K562 (cell line): Measurements from ENCODE around the gene NFIC. TPM values are rescaled to one million over a fixed set of nuclear protein-coding genes. Genes with fewer than 3 reads are reported as not detected.
A peak's percentile ranks its signal among the peaks of the same experiment; 100 is the strongest.

Source experiments
- ATAC-seq: fragments of 200-7000 bp; cut with Tn5 transposase; 3 replicates; pipeline ENCODE4 v1.9.1; 2020; ENCODE audit warnings: moderate library complexity
- BruUV-seq: library from RNA; stranded (reverse); fragments of 400-500 nt; replicated peaks from 2 replicates; lab custom pipeline; 2021; lab: Mats Ljungman, UMichigan
- CTCF ChIA-PET: fragments of 300-600 bp; formaldehyde crosslinking; extraction: SDS; loops from one replicate; lab custom pipeline; 2021; ENCODE audit warnings: low intra/inter-chr PET ratio; lab: Yijun Ruan, JAX
- POLR2A ChIA-PET: fragments of 300-600, 350-650 bp; sonication (Branson Sonifier 250); formaldehyde crosslinking; extraction: SDS; loops from one replicate; lab custom pipeline; 2021; ENCODE audit warnings: antibody characterized with exemption, inconsistent platforms; lab: Yijun Ruan, JAX
- DNase-seq, 4 experiments: peaks; one replicate each; pipeline versions ENCODE4 v3.0.0 to v3.0.0-alpha.2; 2011 to 2018; ENCODE audit warnings: low spot score in 3 of 4, mixed read lengths in 3 of 4; ENCODE audit errors: extremely low read depth in 1 of 4
- FAIRE-seq: peaks from 2 replicates; lab custom pipeline; 2011; peaks lifted over from hg19 to GRCh38; lab: Jason Lieb, UNC
- H2AFZ ChIP-seq: 2 replicates; pipeline ENCODE4 v1.6.0; 2011; ENCODE audit warnings: low read depth, low read length, control low read depth, inconsistent platforms
- H3K27ac ChIP-seq: fragments of 200-600 bp; 3 replicates; pipeline ENCODE4 v1.8.0; 2011; ENCODE audit warnings: low read depth, mild to moderate bottlenecking, control low read depth, inconsistent platforms, low read length, moderate library complexity, mixed read lengths; ENCODE audit errors: extremely low read depth
- H3K27me3 ChIP-seq, 2 experiments: fragments of 300-600 bp in 1 of 2; 2 replicates in 1 of 2; 3 replicates in 1 of 2; pipeline versions ENCODE4 v1.6.0 to v1.8.0; 2011; ENCODE audit warnings: inconsistent platforms in 2 of 2, low read length in 2 of 2, mild to moderate bottlenecking in 1 of 2, mixed read lengths in 1 of 2, moderate library complexity in 1 of 2; ENCODE audit not compliant: control insufficient read depth in 2 of 2, insufficient read depth in 2 of 2
- H3K36me3 ChIP-seq: fragments of 300-600 bp; 3 replicates; pipeline ENCODE4 v1.8.0; 2011; ENCODE audit warnings: mild to moderate bottlenecking, low read length, inconsistent platforms; ENCODE audit not compliant: control insufficient read depth, insufficient read depth
- H3K4me1 ChIP-seq, 2 experiments: fragments of 200-600 bp in 1 of 2; replicated peaks in 1 of 2; 2 replicates in 1 of 2; 3 replicates in 1 of 2; pipeline versions ENCODE4 v1.5.1 to v1.8.0; 2011; ENCODE audit warnings: inconsistent platforms in 2 of 2, low read length in 2 of 2, mild to moderate bottlenecking in 1 of 2, mixed read lengths in 1 of 2, moderate library complexity in 1 of 2; ENCODE audit not compliant: control insufficient read depth in 2 of 2, insufficient read depth in 2 of 2
- H3K4me2 ChIP-seq: 2 replicates; pipeline ENCODE4 v1.6.1; 2011; ENCODE audit warnings: low read length, control low read depth, inconsistent platforms, mixed read lengths; ENCODE audit not compliant: insufficient read depth
- H3K4me3 ChIP-seq: fragments of 200-600 bp; sonication (generic), shearing (Covaris generic); 2 replicates; pipeline ENCODE4 v1.5.1; 2016; ENCODE audit warnings: control low read depth, inconsistent platforms
- H3K79me2 ChIP-seq: fragments of 200-600 bp; 3 replicates; pipeline ENCODE4 v1.8.0; 2011; ENCODE audit warnings: low read length, inconsistent platforms; ENCODE audit not compliant: control insufficient read depth, insufficient read depth
- H3K9ac ChIP-seq, 2 experiments: 2 replicates each; pipeline versions ENCODE4 v1.6.0 to v1.6.1; 2011; ENCODE audit warnings: low read depth in 2 of 2, low read length in 2 of 2, control low read depth in 1 of 2, inconsistent platforms in 1 of 2, mild to moderate bottlenecking in 1 of 2, mixed read lengths in 1 of 2; ENCODE audit not compliant: insufficient read depth in 1 of 2
- H3K9me1 ChIP-seq: one replicate; pipeline ENCODE4 v1.6.0; 2011; ENCODE audit warnings: inconsistent platforms, mild to moderate bottlenecking, low read length, moderate library complexity; ENCODE audit not compliant: control insufficient read depth, insufficient read depth
- H3K9me3 ChIP-seq: replicated peaks from 2 replicates; pipeline ENCODE4 v1.5.1; 2011; ENCODE audit warnings: low read depth, low read length, inconsistent platforms; ENCODE audit not compliant: control insufficient read depth, insufficient read depth
- H4K20me1 ChIP-seq: replicated peaks from 2 replicates; pipeline ENCODE4 v1.6.1; 2011; ENCODE audit warnings: low read length, inconsistent platforms, mixed read lengths; ENCODE audit not compliant: control insufficient read depth, insufficient read depth
- BCOR ChIP-seq: fragments of 450-650 bp; IDR thresholded peaks from 2 replicates; pipeline ENCODE4 v1.6.1; 2016
- BRD9 ChIP-seq: fragments of 450-650 bp; IDR thresholded peaks from 2 replicates; pipeline ENCODE4 v1.6.1; 2018; ENCODE audit warnings: low read depth; ENCODE audit not compliant: partially characterized antibody
- CREM ChIP-seq: IDR thresholded peaks from 2 replicates; pipeline ENCODE4 v1.6.1; 2014; ENCODE audit warnings: antibody characterized with exemption, low read depth
- FOXK2 ChIP-seq, 2 experiments: fragments of 450-650 bp; IDR thresholded peaks in 1 of 2; conservative IDR thresholded peaks in 1 of 2; 2 replicates each; pipeline ENCODE4 v1.6.1; 2016; ENCODE audit warnings: low read depth in 2 of 2, mild to moderate bottlenecking in 1 of 2
- HDAC6 ChIP-seq: IDR thresholded peaks from 2 replicates; pipeline ENCODE4 v1.6.1; 2012; ENCODE audit warnings: low read depth, mild to moderate bottlenecking, control low read depth, inconsistent platforms, low read length, moderate library complexity
- KLF16 ChIP-seq: IDR thresholded peaks from 2 replicates; pipeline ENCODE4 v1.6.1; 2016; ENCODE audit warnings: antibody characterized with exemption
- NR1H2 ChIP-seq: sonication (generic); formaldehyde crosslinking; IDR thresholded peaks from 2 replicates; pipeline ENCODE4 v1.4.0; 2020; ENCODE audit warnings: mild to moderate bottlenecking, missing genetic modification reagents
- OTX1 ChIP-seq: fragments of 450-650 bp; formaldehyde crosslinking; IDR thresholded peaks from 2 replicates; pipeline ENCODE4 v1.4.0; 2022; ENCODE audit warnings: mild to moderate bottlenecking
- SIN3B ChIP-seq: fragments of 450-650 bp; IDR thresholded peaks from 2 replicates; pipeline ENCODE4 v1.6.1; 2017; ENCODE audit warnings: low read depth, mild to moderate bottlenecking, moderate library complexity
- WGBS: fragments of 100-300 bp; shearing (Covaris generic); methylation state at CpG from one replicate; pipeline ENCODE4 v1.1.6; 2016; ENCODE audit warnings: low coverage, mixed read lengths; ENCODE audit not compliant: insufficient coverage; ENCODE audit errors: missing lambda C conversion rate; 5-methylcytosine and 5-hydroxymethylcytosine counted together
- in situ Hi-C: fragments of 300-500 bp; cut with MboI; formaldehyde crosslinking; loops from 4 replicates; pipeline ENCODE4 v1.15.0; 2018; ENCODE audit warnings: inconsistent platforms, mixed read lengths
- intact Hi-C: fragments of 100-400 bp; cut with micrococcal nuclease; formaldehyde crosslinking; loops from 2 replicates; pipeline ENCODE4 v1.14.2; 2022
- polyA plus RNA-seq, 8 experiments: library from polyadenylated mRNA; depleted of rRNA in 4 of 8; stranded (reverse) in 5 of 8; unstranded in 3 of 8; fragments of >200 nt; fragmentation: Nextera tagmentation in 2 of 8; fragmentation: Illumina TruSeq in 1 of 8; extraction: Ambion mirVana in 2 of 8; extraction: Trizol in 1 of 8; gene quantifications; 2 replicates each; pipeline versions ENCODE4 v1.2.1 to v1.2.3, GENCODE V29; 2011 to 2014; ENCODE audit warnings: inconsistent platforms in 1 of 8, missing spikeins in 1 of 8
- total RNA-seq, 7 experiments: library from RNA; depleted of rRNA in 6 of 7; stranded (reverse); fragments of >200 nt in 6 of 7; fragmentation: Illumina TruSeq in 2 of 7; extraction: Trizol in 2 of 7; gene quantifications; 2 replicates each; pipeline versions ENCODE4 v1.2.1 to v1.2.3, GENCODE V29; 2011 to 2021; ENCODE audit warnings: low replicate concordance in 1 of 7
- TF ChIP-seq, protein P1 (sequence below), 2 experiments: IDR thresholded peaks; 2 replicates each; pipeline ENCODE4 v1.6.1; 2011; ENCODE audit warnings: borderline replicate concordance in 1 of 2, control low read depth in 1 of 2, low read depth in 1 of 2, low read length in 1 of 2, mild to moderate bottlenecking in 1 of 2, mixed read lengths in 1 of 2, moderate library complexity in 1 of 2; ENCODE audit not compliant: insufficient read depth in 1 of 2, insufficient read length in 1 of 2, poor library complexity in 1 of 2, severe bottlenecking in 1 of 2; ENCODE audit errors: extremely low read depth in 1 of 2
- TF ChIP-seq, protein P2 (sequence below): fragments of 150-350 bp; IDR thresholded peaks from 2 replicates; pipeline ENCODE4 v1.6.1; 2014; ENCODE audit warnings: low read depth, mild to moderate bottlenecking, low read length, borderline replicate concordance
- TF ChIP-seq, protein P3 (sequence below): sonication (generic); formaldehyde crosslinking; IDR thresholded peaks from 2 replicates; pipeline ENCODE4 v1.9.0; 2022; ENCODE audit warnings: mild to moderate bottlenecking, missing genetic modification reagents
- TF ChIP-seq, protein P4 (sequence below): fragments of 450-650 bp; formaldehyde crosslinking; conservative IDR thresholded peaks from 2 replicates; pipeline ENCODE4 v1.4.0; 2022; ENCODE audit warnings: mild to moderate bottlenecking, missing genetic modification characterization

The NFIC gene
- total and polyA plus RNA-seq, 9 of the 15 experiments (the other 6 are each of a cell fraction or from before 2014, with no cell fraction given) = 0.71 to 62.1 (median 6.9) TPM

DNA sequence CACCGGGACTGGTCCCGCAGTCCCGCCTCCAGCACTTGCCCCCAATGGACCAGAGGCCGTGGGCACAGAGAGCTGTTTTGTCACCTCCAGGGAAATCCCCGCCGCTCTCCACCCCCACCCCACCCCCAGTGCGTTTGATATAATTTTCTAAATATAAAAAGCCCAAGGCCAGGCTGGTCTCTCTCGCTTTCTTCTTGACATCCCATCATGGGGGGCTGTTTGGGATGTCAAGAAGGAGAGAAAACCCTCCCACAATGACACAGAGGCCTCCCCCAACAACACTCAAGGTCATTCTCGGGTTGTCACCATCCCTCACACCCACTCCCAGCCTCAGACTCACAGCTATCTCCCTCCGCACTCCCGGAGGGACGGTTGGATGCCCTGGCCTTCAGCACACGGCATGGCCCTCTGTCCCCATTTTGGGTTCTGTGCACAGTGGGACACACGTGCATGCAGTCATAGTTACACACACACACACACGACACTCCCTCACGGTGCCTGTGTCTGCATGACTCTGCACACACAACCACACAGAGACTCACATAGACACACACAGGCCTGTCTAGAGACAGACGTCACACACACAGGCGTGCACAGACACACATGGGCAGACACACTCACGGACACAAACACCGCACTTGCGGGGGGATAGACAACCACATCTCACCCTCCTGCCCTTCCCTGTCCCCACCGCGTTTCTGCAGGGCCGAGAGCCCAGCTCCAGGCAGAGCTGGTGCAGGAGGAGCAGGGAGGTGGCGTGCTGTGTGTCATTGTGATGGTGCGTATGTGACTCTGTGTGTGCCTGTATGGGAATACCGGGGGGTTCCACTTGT is 4.8 kb upstream of the NFIC start:
- DNase-seq (peak in 2 of 4 experiments; percentile 59 to 75), ATAC-seq (no peak; the same call in 2 of the 3 replicates), FAIRE-seq (peak; percentile 90)
- Histone ChIP-seq H3K9me1 (no peaks in the 10 kb centered on the region), H3K36me3 (peaks cover 21% of the 10 kb centered on the region; the same call in 2 of the 3 replicates), H3K27me3 (no peaks in the 10 kb centered on the region), H3K9me3 (no peaks in the 10 kb centered on the region), H4K20me1 (peaks cover 16% of the 10 kb centered on the region), H3K4me3 (peak overlapping the region; percentile 73), H3K4me2 (peak overlapping the region; percentile 90), H3K9ac (peak overlapping the region; percentile 82 to 98), H2AFZ (no peak overlapping the region), H3K27ac (peak overlapping the region; percentile 91), H3K4me1 (peaks cover 50 to 63% of the 10 kb centered on the region in 2 experiments), H3K79me2 (peaks cover 70% of the 10 kb centered on the region)
- WGBS = 11% methylated on average over 26 of the region's 27 CpGs
- in situ Hi-C loops = no loop called here
- no TSS peak for BruUV-seq
- CTCF ChIA-PET = no interaction called here
- POLR2A ChIA-PET = interaction anchor here (0.6 to 1.0 kb wide), 3 partner anchors 30 to 225 kb away, joined by 3 read pairs; no protein-coding TSS in a partner anchor
- intact Hi-C loops = no loop called here
- TF ChIP-seq, protein P1, sequence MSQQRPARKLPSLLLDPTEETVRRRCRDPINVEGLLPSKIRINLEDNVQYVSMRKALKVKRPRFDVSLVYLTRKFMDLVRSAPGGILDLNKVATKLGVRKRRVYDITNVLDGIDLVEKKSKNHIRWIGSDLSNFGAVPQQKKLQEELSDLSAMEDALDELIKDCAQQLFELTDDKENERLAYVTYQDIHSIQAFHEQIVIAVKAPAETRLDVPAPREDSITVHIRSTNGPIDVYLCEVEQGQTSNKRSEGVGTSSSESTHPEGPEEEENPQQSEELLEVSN (IDR thresholded peaks at IDR 0.05; ENCODE audit: borderline replicate concordance in 1 of 2, extremely low read depth in 1 of 2, insufficient read depth in 1 of 2, insufficient read length in 1 of 2, low read depth in 1 of 2, low read length in 1 of 2, poor library complexity in 1 of 2, severe bottlenecking in 1 of 2) = peak in 1 of 2 experiments; percentile 18
- TF ChIP-seq, protein P2, sequence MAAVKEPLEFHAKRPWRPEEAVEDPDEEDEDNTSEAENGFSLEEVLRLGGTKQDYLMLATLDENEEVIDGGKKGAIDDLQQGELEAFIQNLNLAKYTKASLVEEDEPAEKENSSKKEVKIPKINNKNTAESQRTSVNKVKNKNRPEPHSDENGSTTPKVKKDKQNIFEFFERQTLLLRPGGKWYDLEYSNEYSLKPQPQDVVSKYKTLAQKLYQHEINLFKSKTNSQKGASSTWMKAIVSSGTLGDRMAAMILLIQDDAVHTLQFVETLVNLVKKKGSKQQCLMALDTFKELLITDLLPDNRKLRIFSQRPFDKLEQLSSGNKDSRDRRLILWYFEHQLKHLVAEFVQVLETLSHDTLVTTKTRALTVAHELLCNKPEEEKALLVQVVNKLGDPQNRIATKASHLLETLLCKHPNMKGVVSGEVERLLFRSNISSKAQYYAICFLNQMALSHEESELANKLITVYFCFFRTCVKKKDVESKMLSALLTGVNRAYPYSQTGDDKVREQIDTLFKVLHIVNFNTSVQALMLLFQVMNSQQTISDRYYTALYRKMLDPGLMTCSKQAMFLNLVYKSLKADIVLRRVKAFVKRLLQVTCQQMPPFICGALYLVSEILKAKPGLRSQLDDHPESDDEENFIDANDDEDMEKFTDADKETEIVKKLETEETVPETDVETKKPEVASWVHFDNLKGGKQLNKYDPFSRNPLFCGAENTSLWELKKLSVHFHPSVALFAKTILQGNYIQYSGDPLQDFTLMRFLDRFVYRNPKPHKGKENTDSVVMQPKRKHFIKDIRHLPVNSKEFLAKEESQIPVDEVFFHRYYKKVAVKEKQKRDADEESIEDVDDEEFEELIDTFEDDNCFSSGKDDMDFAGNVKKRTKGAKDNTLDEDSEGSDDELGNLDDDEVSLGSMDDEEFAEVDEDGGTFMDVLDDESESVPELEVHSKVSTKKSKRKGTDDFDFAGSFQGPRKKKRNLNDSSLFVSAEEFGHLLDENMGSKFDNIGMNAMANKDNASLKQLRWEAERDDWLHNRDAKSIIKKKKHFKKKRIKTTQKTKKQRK = no peak
- TF ChIP-seq NR1H2 (CRISPR knock-in tag) (no peak), OTX1 (CRISPR knock-in tag) (no peak), SIN3B (peak; percentile 13; the same call in 1 of the 2 replicates), KLF16 (no peak), BRD9 (peak; percentile 31), HDAC6 (no peak), FOXK2 (conservative IDR thresholded peaks at IDR 0.05 in 1 of 2, IDR thresholded peaks at IDR 0.05 in 1 of 2; ENCODE audit: low read depth in 2 of 2) (no peak), CREM (no peak; the same call in 1 of the 2 replicates), BCOR (0 out of 2 replicates have a peak, but pooled peaks have one; percentile 23)
- TF ChIP-seq, protein P3, sequence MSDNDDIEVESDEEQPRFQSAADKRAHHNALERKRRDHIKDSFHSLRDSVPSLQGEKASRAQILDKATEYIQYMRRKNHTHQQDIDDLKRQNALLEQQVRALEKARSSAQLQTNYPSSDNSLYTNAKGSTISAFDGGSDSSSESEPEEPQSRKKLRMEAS = peak; percentile 53; the same call in 1 of the 2 replicates
- TF ChIP-seq, protein P4, sequence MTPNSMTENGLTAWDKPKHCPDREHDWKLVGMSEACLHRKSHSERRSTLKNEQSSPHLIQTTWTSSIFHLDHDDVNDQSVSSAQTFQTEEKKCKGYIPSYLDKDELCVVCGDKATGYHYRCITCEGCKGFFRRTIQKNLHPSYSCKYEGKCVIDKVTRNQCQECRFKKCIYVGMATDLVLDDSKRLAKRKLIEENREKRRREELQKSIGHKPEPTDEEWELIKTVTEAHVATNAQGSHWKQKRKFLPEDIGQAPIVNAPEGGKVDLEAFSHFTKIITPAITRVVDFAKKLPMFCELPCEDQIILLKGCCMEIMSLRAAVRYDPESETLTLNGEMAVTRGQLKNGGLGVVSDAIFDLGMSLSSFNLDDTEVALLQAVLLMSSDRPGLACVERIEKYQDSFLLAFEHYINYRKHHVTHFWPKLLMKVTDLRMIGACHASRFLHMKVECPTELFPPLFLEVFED (CRISPR knock-in tag) = no peak
